Endometrium (tissue), 2 donors: ENCODE data around the gene CCT7.
"Not testable (repeated sequence)": the region's sequence is repeated elsewhere in the genome, so short reads cannot be mapped to it uniquely, and the experiment has no call there.

Source experiments
- FAIRE-seq: peaks from 2 replicates; lab custom pipeline; 2012; peaks lifted over from hg19 to GRCh38; lab: Jason Lieb, UNC
- donor health status: control.
- donor health status: control.

Gene CCT7

DNA sequence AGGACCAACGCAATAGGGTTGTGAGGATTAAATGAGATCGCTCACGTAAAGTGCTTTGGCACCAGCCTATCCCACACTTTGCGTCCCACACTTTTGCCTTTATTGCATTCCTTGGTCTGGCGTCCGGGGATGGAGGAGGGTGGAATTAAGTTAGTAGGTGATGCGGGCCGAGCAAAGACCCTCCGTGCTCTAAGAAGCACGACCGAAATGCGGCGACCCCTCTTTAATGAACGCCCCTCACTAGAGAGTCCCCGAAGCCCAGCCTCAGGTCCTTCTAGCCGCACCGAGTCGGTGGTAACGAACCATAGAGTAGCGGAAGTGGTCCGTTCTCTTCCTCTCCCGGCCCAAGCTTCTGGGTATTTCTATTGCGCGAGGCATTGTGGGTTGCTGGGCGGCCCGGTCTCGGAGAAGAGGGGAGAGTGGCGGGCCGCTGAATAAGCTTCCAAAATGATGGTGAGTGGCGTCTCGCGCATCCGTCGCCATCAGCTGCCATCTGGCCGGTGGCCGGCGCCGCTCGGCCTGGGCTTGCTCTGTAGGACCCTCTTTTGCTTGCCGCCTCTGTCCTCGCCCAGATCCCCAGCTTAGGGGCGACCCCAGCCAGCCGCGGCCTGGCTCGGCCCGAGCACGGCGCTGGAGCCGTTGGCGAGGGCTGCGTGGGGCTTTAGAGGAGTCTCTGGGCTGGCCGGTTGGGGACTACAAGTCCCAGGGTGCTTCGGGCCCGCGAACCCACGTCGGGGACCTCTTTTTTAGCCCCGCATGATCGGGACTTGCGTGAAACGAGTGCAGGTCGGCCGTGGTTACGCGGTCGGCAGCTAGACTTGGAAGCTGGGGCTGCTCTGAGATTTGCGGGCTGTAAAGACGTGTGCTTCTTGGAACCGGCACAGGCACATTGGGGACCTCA is at the start of gene CCT7:
Gene CCT7 (plus strand): TSS at position 377 of the 901 bp plus-strand sequence. CDS start 71 bp downstream, at position 448.
- no peak for FAIRE-seq

GRCh38 chr2:73185965-73186364 is 48.1 kb upstream of the CCT7 start:
- no peak for FAIRE-seq

- FAIRE-seq: no peak
Observed at GRCh38 chr2:73187549-73187948, 46.6 kb upstream of the CCT7 start.

GRCh38 chr2:73197579-73197978 is 36.5 kb upstream of the CCT7 start:
- FAIRE-seq: no peak

DNA sequence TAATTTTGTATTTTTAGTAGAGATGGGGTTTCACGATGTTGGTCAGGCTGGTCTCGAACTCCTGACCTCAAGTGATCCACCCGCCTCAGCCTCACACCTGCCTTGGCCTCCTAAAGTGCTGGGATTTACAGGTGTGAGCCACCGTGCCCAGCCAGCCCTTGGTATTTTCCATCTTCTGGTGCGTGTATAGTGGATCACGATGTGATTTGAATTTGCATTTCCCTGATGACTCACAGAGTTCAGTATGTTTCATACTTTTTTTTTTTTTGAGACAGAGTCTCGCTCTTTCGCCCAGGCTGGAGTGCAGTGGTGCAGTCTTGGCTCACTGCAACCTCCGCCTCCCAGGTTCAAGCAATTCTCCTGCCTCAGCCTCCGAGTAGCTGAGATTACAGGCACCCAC is 33.8 kb upstream of the CCT7 start:
- not testable (repeated sequence) for FAIRE-seq

DNA sequence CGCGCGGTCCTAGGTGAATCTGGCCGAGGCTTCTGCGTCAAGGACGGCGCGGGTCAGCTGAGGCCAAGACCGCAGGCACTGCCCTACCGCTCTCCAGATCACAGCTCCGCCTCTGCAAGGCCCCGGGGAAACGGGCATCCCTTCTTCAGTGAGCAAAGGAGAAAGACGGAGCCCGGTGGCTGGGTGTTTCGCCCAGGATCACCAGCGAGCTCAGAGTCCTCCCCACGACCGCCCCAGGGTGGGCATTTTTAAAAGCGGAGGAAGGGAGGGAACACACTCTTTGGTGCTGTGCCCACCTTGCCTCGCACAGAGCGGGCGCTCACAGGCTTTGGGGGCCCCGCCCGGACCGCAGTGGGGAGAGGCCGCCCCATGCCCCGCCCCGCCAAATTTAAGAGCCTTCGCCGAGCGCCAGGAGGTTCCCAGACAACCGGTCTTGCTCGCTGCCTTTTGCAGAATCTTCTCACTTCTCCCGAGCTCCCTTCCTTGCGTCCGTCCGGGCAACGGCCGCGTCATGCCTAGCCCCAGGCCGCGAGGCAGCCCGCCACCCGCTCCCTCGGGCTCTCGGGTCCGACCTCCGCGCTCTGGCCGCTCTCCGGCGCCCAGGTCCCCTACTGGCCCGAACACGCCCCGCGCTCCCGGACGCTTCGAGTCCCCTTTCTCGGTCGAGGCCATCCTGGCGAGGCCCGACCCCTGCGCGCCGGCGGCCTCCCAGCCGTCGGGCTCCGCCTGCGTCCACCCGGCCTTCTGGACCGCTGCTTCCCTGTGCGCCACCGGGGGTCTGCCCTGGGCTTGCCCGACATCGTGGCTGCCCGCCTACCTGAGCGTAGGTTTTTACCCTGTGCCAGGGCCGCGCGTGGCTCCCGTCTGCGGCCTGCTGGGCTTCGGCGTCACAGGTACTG is 31.7 kb upstream of the CCT7 start, which contains the start of gene NOTO:
Gene NOTO (plus strand): TSS at position 419 of the 899 bp plus-strand sequence. CDS start 93 bp downstream, at position 512.
- FAIRE-seq: no peak

DNA sequence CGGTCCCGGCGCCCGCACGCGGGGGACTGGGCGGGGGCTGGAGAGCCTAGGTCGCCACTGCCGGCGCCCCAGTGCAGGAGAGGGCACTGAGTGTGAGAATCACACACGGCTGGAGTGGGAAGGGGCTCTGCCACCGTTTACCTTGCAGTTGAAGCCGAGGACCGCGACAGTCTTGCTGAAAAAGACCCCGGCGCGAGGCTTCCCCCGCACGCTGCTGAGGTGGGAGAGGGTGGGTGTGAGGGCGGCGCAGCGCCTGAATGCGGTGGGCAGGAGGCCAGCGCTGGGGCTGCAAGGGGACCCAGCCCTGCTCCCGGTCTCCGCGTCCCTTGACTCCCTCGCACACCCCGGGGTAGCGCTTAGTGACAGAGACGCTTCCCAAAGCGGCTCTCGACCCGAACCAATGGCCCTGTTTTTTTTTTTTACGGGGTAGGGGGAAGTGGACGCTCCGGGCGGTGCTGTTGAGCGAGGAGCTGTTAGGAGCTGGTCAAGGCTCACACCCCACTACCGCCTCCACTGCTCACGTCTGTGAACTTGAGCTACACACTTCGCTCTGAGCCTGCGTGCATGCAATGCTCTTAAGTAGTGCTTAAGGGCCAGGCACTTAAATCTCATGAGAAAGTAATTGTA is 30.9 kb upstream of the CCT7 start:
- no peak for FAIRE-seq

- FAIRE-seq: no peak
Observed at GRCh38 chr2:73205611-73206010, 28.5 kb upstream of the CCT7 start.

DNA sequence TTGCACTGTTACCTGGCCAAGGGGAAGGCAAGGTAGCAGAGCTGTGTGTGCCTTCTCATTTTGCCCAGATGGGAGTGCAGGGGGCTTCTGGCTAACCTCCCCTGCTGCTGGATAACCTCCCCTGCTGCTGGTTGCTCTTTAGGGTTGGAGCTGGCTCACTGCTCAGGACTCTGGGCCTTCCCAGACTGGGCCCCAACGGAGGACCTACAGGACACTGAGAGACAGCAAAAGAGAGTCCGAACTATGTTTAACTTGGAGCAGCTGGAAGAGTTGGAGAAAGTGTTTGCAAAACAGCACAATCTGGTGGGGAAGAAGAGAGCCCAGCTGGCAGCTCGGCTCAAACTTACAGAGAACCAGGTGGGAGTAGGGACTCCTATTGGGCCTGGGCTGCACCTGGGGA is 25.9 kb upstream of the CCT7 start:
- no peak for FAIRE-seq

GRCh38 chr2:73210019-73210418 is 24.1 kb upstream of the CCT7 start:
- FAIRE-seq: no peak

- FAIRE-seq: no peak
Observed at GRCh38 chr2:73210696-73211095, 23.4 kb upstream of the CCT7 start.

GRCh38 chr2:73212098-73212447 is 22.0 kb upstream of the CCT7 start:
- FAIRE-seq: no peak

DNA sequence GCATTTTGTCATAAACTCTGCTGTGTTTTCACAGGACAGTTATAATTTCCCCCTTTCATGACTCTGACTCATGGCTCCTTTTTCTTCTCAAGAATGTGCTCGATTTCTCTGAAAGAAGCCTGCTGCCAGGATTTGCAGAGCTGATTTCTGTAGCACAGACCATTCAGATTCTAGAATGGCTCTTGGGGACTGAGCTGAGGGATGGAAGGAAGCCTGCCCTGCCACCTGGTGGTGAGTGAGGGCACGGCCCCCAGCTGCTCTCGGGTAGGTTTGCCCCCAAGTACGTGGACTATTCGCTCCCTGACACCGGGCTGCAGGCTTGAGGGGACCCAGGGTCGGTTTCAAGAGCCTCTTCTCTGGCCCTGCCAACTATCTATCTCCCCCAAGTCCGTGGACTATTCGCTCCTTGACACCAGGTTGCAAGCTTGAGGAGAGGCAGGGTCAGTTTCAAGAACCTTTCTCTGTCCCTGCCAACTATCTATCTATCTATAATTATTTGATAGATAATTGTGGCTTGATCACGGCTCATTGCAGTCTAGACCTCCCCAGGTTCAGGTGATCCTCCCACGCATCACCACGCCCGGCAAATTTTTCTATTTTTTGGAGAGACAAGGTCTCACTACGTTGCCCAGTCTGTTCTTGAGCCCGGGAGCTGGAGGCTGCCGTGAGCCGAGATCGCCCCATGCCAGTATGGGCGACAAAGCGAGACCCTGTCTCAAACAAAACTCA is 21.5 kb upstream of the CCT7 start:
- FAIRE-seq: no peak

DNA sequence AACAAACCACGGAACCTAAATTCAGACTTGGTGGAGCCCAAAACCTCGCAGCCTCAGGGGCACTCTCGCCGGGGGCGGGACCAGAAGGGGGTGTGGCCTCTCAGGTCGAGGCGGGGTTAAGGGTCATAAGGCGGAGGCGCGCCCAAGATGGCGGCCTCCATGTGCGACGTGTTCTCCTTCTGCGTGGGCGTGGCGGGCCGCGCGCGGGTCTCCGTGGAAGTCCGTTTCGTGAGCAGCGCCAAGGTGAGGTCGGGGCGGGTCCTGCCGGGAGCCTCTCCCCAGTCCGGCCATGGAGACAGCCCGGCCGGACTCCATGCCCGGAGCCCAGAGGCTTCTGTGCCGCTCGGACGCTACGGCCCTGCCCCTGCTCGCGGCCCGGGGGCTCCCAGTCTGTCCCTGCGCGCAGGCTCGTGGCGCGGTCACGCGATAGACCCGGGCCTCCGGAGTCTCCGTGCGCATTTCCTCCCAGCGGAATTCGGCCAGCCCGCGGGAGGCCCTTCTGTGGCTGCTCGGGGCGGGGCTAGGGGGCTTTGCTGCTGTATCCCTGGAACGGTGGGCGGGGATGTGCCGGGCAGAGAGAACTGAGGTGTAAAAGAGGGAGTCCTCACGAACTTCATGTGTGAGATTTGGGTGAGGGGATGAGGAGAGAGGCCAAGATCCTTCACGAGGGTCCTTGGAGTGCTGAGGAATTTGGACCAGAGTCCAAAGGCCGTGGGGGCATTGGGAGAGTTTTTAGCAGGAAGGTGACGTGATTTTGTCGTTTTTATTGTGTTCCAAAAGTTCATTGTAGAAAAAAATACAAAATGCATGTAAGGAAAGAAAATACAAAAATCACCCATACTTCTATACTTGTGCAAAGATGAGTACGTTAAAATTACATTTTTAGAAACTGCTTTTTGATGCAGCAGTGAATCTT is 19.7 kb upstream of the CCT7 start, which contains the start of gene SMYD5:
Gene SMYD5 (plus strand): TSS at position 126 of the 916 bp plus-strand sequence. CDS start 22 bp downstream, at position 148.
- FAIRE-seq: no peak

- no peak for FAIRE-seq
Observed at GRCh38 chr2:73215254-73215653, 18.9 kb upstream of the CCT7 start.

GRCh38 chr2:73217160-73217559 is 16.9 kb upstream of the CCT7 start:
- no peak for FAIRE-seq

DNA sequence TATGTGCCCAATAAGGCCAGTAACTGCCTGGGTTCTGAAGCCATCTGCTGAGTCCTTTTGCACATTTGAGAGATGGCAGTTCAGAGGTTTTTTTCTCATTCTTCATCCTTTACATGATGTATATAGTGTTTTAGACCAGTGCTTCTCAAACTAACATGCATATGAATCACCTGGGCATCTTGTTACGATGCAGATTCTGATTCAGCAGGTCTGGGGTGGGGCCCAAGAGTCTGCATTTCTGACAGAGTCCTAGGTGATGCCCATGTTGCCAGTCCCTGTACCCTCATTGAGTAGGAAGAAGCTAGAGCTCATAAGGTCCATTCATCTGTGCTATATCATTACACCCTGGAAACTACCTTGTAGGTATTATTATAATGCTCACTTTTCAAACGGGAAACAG is 16.3 kb upstream of the CCT7 start:
- no peak for FAIRE-seq

DNA sequence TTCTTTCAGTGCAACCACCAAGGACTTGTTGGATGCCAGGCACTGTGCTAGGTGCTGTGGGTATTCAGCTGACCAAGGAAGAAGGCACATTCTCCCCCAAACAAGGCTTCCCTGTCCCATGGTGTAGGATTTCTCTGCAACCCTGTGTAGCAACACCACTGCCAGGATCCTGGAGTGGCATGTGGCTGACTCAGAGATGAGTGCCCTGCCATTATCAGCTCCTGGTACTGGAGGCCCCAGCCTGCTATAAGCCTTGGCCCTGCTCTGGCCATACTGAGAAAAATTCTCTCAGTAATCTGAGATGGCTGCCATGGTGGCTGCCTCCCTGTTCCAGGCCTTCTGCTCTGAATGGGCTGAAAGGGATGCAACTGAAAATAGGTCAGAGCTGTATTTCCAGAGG is 15.8 kb upstream of the CCT7 start:
- no peak for FAIRE-seq

DNA sequence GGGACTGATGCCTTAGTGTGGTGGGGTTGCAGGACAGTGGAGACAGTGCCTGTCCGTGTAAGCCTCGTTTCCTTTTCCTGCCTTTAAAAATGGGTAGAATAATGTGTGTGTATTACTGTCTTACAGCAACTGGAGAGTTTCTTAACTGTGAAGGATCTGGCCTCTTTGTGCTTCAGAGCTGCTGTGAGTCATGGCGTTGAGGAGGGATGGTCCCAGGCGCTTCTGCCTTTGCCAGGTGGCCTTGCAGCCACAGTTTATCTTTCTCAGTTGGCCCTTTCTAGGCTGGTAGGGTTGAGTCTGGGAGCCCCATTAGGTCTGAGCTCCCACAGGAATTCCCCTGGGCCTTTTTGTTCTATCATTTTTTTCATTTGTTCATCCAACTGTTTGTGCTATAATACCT is 10.3 kb upstream of the CCT7 start:
- FAIRE-seq: no peak

DNA sequence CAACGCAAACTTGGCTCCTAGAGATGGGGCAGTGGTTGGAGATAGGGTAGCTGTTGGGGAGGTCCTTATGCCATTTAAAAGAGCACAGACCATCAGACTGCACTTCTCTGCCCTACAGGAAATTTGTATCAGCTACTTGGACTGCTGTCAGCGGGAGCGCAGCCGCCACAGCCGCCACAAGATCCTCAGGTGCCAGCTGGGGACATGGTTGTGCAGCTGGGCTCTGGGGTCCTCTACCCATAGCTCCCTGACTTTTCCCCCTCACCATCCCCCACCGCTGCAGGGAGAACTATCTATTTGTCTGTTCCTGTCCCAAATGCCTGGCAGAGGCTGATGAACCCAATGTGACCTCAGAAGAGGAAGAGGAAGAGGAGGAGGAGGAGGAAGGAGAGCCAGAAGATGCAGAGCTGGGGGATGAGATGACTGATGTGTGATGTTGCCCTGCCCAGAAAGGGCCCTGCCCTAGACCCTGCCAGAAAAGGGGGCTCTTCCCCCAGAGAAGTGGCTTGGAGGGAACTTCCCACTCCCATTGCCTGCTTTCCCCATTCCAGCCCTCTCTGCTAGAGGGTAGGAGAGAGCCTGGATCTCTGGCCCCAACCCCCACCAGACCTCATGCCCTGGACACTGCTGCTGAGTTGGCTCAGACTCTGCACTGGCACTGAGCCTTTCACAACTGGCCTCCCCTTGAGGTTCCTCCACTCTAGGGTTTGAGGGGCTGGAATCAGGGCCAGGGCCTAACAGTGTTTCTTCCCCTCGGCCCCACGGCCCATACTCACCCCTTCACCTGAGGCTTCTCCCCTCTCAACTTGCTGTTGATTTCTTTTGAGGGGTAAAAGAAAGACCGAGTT is 8.4 kb upstream of the CCT7 start:
- FAIRE-seq: no peak
